Progenitor cell of endocrine pancreas (in vitro differentiated cells): ENCODE data around the gene POLR2E. TPM values are rescaled to one million over a fixed set of nuclear protein-coding genes. Genes with fewer than 3 reads are reported as not detected.

Experiments used
- total RNA-seq: library from RNA; stranded (reverse); gene quantifications from 2 replicates; pipeline ENCODE4 v1.2.1, GENCODE V29; 2021

Gene POLR2E
- total RNA-seq, 1 donor from 2014 or later: 161 TPM

Other genes with a start within 250 kb of the POLR2E start
- not detected in 2 replicates for gene ELANE, start 243.1 kb downstream of the POLR2E start, total RNA-seq
- 1.1 and 1.3 TPM in 2 replicates for gene CFD, start 235.7 kb downstream of the POLR2E start, total RNA-seq
- 87.2 and 91.7 TPM in 2 replicates for gene MED16, start 202.2 kb downstream of the POLR2E start, total RNA-seq
- gene RNU6-9, start 201.9 kb downstream of the POLR2E start, total RNA-seq: not detected in 2 replicates
- gene R3HDM4, start 182.2 kb downstream of the POLR2E start, total RNA-seq: 61.4 and 63.1 TPM in 2 replicates
- gene KISS1R, start 178.0 kb downstream of the POLR2E start, total RNA-seq: 5.8 and 6.1 TPM in 2 replicates
- 149 and 154 TPM in 2 replicates for gene ARID3A, start 169.3 kb downstream of the POLR2E start, total RNA-seq
- 71.8 and 72.3 TPM in 2 replicates for gene WDR18, start 111.0 kb downstream of the POLR2E start, total RNA-seq
- 1.4 and 1.5 TPM in 2 replicates for gene GRIN3B, start 95.0 kb downstream of the POLR2E start, total RNA-seq
- 171 and 199 TPM in 2 replicates for gene TMEM259, start 74.3 kb downstream of the POLR2E start, total RNA-seq
- not detected in 2 replicates for gene RNU6-2, start 73.9 kb downstream of the POLR2E start, total RNA-seq
- 225 and 226 TPM in 2 replicates for gene CNN2, start 68.8 kb downstream of the POLR2E start, total RNA-seq
- gene ABCA7, start 55.3 kb downstream of the POLR2E start, total RNA-seq: 54.6 and 57.3 TPM in 2 replicates
- gene ARHGAP45, start 28.2 kb downstream of the POLR2E start, total RNA-seq: 6.1 and 8.1 TPM in 2 replicates
- gene GPX4, start 8.6 kb upstream of the POLR2E start, total RNA-seq: 231 and 236 TPM in 2 replicates
- 40.9 and 43.2 TPM in 2 replicates for gene SBNO2, start 78.9 kb upstream of the POLR2E start, total RNA-seq
- 59.3 and 61.5 TPM in 2 replicates for gene STK11, start 110.4 kb upstream of the POLR2E start, total RNA-seq
- gene CBARP, start 142.6 kb upstream of the POLR2E start, total RNA-seq: 12.4 and 13.0 TPM in 2 replicates
- 107 and 117 TPM in 2 replicates for gene ATP5F1D, start 146.4 kb upstream of the POLR2E start, total RNA-seq
- 187 and 193 TPM in 2 replicates for gene MIDN, start 153.2 kb upstream of the POLR2E start, total RNA-seq
- gene CIRBP, start 174.0 kb upstream of the POLR2E start, total RNA-seq: 462 and 465 TPM in 2 replicates
- 30.0 and 31.8 TPM in 2 replicates for gene FAM174C, start 180.2 kb upstream of the POLR2E start, total RNA-seq
- 23.8 and 26.5 TPM in 2 replicates for gene EFNA2, start 190.5 kb upstream of the POLR2E start, total RNA-seq